Brain pericyte (primary cell): ENCODE measurements around the gene ZNF740.
A peak's percentile ranks its signal among the peaks of the same experiment; 100 is the strongest.

ENCODE experiments used
- DNase-seq: peaks from one replicate; pipeline ENCODE4 v3.0.0-alpha.2; 2012; ENCODE audit warnings: low read depth, low spot score

ZNF740 gene

DNA sequence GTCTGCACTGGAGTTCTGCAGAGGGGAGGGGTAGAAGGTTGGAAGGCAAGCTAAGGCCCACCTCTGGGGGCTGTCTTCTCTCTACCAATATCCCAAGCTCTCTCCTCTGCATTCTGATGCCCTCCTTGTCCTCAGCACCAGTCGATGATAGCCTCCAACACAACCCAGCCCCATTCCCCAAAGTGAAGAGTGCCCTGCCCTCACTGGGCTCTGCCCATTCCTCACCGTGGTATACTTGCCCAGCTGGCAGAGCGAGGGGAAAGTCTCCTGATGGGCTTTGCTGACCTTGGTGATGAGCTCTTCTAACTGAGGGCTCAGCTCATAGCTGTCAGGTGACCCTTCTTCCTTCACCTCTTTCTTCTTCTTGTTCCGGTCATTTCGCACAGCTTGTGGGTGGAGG lies 33.7 kb downstream of the ZNF740 start:
- DNase-seq: no peak

DNA sequence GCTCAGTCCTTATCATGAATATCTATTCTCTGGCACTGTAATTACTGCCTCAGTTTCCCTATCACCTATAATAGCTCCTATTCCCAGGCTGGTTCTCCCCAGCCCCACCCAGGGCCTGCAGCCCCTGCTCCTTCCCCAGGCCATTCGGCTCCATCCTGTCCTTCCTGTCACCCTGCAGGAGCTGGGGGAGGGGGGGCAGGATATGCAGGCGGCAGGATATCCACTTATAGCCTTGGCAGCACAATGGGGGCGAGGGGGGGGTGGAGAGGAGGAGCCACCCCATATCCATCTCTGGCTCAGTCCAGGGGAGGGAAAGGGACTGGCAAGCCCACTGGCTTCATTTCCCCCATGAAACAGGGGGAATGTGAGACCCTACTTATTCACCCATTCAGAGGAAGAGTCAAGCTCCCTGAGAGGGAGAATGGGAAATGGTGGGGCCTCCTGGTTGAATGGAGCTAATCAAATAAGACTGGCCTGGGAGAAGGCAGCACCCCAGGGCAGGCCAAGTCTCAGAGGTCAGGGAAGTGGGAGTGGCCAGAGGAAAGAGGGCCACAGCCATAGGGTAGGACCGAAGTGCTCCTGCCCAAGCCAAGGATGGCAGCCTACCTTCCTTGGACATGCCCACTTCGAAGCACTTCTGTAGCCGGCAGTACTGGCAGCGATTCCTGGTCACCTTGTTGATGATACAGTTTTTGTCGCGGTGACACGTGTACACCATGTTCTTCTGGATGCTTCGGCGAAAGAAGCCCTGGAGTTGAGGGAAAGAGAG lies 34.3 kb downstream of the ZNF740 start:
- no peak for DNase-seq

DNA sequence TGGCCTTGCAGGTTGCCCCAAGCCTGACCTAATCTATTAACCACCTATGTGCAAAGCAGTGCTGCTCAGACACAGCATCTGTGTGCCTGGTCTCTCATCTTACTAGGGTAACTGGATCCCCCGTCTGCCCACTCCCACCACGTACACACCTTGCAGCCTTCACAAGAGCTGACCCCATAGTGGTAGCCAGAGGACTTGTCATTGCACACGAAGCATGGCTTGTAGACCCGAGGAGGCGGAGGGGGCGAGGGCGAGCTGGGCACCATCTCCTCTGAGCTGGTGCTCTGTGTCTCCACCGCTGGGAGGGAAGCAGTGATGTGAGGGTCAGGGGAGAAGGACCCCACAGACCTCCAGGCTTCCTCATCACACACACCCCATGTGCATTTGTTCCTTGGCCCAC lies 35.0 kb downstream of the ZNF740 start:
- no peak for DNase-seq

DNA sequence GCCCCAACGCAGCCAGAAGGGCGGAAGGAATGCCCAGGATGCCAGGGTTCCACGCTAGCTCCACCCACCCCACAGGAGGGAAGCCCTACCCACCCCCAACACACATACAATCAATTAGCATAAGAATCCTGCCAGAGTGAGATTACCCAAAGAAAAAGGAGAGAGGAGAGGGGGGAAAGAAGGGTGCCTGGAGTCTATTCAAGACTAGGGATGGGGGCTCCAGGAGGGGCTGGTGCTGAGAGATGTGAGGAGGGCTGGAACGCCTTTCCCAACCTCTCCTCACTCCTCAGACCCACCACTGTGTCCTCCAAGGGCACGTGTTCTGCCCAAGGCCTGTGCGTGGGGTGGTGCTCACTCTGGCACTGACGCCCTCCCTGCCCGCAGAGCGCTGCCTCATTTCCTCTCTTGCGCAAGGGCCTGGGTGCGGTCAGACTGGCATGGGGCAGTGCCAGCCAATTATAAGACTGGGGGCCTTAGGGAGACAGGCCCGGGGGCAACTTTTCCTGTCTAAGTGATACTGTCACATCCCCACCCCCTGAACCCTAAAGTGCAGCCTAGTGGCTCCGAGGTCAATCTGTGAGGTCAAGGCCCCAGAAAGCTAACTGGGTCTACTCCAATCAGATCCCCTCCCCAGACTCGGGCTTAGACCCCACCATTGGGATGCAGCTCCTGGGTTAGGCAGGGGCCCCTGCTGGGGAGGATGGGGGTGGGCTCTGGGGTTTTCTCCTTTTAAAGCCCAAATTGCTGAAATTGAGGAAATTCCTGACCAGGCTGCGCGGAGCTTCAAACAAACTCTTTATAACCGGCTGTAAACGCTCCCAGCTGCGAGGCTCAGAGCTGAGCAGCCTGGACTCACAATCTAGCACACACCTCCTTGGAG lies 36.8 kb downstream of the ZNF740 start:
- no peak for DNase-seq

DNA sequence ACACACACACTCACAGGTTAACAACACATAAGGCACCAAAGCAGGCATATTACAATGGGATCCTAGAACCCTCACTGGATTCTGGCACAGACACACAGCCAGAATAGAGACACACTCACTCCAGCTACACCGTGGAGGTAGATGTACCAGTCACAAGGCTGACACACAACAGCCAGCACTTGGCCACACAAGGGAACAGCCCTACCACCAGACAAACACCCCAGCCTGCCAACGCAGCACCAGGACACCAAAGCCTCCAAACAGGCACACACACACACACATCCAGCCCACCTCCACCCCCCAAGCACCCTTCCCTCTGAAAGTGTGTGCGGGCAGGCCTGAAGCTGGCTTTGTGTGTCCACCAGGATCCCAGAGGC lies 37.4 kb downstream of the ZNF740 start:
- no peak for DNase-seq

DNA sequence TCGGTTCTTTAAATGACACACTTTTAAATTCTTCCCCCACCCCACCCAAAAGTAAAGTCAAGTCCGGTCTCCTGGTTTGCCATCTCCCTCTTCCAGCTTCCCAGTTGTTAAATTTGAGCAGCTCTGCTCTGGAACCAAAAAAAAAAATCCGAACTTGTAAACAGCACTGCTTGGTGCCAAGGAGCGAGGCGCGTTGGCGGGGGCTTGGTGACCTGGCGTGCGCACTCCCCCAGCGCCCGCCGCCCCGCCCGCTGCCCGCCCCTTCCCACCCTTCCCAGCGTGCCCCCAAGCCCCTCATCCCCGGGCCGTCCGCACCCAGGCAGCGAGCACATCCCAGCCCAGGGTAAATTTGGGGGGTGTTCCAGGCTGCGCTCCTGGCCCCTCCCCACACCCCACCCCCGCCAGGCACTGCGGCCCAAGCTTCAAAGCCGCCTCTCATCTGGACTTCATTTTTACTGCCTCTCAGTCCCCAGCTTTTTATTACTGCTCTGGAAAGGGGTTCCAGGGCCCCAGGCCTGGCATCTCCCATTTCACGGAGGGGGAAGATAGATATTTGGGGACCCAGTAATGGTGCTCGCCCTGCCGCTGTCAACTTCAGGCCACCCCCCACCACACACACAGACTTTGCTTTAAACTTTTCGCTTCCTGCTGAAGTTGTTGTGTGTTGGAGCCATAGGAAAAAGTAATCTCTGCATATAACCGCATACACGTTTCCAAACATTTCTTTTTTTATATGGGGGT lies 38.2 kb downstream of the ZNF740 start:
- DNase-seq: no peak

DNA sequence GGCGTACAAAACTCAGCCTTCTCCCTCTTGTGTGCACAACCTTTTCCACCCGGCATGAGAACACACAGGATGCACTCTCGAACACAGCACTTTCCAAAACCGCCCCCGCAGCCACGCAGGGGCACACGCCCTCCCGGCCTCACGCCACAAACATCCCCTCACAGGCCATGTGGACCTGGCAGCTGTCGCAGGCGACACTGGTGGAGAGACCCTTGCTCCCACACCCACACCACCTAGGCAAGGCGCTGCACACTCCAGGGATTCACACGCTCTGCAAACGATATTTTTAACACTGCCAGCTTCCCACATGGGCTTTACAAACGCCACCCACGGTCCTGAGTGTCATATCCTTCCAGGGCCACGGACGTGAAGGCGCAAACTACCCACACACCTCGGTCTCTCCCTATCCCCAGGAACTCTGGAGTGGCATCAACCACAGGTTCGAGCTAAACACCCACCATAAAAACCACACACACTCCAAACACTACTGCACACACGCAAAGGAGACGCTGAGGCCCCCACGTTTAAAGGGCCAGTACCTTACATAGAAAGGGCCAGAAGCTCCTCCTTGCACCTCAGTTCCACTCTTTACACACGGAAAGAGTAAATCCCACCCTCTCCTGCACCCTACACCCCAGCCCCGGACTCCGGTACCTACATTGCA lies 38.9 kb downstream of the ZNF740 start:
- no peak for DNase-seq

DNA sequence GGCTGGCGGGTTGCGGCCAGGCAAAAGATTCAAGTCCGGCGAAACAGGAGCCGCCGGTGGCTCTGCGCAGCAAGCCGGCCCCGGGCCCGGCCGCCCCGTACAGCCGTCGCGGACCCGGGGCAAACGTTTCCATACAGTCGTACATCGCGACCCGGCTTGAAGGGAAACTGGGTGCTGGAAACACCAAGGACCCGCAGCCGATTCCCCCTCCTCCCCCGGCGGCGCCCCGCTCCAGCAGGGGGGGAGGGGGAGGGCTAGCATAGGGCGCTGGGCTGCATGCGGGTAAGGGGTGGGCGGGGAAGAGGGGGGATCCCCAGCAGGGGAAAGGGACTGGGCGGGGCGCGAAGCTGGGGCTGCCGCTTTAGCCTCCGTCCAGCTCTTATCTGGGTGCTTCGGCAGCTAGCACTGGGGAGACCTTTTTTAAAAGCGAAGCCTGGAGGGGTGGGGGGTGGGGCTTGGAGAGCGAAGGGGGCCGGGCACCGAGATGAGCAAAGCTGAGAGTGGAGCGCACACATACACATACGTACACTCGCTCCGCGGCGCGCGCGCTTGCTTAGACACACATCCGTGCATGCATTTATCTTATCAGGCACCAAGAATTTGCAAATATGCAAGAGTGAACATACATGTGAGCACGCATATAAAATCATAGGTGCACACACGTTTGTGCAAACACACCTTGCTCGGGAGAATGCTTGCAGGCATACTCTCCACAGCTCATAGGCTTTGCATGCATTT lies 39.6 kb downstream of the ZNF740 start:
- DNase-seq: no peak

DNA sequence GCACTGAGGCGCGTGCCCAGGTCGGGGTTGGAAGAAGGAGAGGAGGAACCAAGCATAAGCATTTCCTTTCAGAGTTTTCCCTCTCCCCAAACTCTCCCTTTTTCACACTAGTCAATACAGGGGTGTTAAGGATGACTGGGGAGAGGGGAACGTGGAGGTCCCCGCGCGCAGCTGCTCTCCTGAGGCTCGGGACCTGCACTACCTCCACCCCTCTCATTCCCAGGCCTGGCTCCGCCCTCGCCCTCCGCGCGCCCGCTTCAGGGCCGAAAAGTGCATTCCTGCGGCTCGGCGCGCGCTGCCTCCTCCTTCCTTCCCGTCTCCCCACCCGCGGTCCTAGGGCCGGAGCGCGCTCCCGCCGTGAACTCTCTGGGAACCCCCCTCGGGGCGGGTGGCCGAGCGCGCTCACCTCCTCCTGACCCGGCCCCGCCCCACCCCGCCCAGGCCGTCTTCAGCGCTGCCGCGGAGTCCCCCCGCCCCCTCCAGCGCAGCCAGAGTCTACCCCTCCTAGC lies 40.2 kb downstream of the ZNF740 start:
- peak; percentile 45 for DNase-seq

DNA sequence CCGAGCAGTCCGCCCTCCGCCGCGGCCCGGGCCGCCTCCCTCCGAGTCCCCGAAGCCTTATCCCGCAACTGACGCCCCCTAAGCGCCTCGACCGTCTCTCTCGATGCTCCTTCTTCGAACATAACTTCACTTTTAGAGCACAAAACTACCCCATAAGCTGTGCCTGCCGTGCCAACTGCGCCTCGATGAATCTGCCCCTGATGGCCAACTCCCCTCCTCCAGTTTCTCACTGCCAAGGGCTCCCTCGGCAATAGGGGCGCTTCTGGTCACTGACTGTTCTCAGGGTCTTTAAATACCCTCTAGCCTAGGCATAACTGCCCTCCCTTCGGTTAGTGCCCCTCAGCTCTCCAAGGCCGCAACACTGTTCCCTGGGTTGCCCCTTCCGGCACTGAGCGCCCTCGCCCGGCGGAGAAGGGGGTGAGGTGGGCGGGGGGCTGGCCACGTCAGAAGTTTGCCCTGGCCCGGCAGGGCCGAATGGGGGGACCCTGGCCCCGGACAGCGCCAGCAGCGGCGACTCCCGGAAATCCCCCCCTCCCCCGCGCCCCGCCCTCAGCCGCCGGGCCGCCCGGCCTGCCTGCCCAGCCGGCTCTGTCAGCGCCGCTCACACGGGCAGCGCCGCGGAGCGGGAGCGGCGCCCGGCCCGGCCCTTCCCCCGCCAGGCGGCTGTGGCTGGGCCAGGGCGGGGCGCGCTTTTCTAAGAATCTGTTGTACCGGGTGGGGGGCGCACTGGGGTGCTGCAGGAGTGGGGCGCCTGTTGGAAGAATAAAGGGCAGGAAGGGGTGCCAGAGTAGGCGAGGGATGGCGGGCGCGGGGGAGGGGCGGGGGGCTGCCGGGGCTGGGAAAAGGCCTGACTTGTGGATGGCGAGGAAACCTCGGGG lies 40.9 kb downstream of the ZNF740 start:
- DNase-seq: no peak

DNA sequence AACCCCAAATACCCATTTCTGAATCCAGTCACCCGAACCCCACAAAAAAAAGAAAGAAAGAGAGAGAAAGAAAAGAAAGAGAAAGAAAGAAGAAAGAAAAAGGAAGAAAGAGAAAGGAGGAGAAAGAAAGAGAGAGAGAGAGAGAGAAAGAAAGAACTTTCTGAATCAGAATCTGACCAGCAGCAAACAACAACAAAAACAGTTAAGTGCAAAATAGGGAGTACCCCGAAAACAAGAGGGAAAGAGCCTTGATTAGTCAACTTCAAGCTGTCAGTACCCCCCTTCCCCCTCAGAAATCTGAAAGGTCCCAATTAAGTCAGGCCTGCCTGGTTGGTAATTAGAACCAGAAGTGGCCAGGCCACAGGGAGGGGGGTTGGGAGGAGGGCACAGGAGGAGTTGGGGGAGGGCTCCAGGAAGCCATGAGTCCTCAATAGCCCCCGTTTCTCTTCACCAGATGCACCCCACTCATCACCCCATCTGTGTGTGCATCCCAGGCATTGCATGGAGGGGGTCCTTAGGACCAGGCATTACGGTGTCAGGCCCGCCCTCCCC lies 41.7 kb downstream of the ZNF740 start:
- no peak for DNase-seq

DNA sequence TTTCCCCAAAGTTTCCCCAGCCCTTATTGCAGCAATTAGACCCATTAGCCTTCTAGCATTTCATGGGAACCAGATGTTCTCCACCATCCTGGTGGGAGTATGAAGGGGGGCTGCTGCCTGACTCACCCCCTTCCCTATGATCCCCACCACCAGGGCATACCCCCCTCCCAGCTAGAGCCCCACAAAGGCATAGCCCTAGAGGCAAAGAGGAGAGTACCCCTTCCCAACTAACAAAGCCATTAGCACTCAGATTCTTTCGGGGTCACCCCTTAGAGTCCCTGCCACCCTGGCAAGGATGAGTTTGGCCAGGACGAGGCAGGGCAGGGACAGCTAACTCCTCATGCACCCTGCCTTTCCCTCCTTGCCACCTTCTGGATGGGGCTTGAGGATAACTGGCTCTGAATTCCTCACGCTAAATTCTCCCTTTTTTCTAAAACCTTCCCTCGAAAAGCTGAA lies 42.3 kb downstream of the ZNF740 start:
- no peak for DNase-seq

DNA sequence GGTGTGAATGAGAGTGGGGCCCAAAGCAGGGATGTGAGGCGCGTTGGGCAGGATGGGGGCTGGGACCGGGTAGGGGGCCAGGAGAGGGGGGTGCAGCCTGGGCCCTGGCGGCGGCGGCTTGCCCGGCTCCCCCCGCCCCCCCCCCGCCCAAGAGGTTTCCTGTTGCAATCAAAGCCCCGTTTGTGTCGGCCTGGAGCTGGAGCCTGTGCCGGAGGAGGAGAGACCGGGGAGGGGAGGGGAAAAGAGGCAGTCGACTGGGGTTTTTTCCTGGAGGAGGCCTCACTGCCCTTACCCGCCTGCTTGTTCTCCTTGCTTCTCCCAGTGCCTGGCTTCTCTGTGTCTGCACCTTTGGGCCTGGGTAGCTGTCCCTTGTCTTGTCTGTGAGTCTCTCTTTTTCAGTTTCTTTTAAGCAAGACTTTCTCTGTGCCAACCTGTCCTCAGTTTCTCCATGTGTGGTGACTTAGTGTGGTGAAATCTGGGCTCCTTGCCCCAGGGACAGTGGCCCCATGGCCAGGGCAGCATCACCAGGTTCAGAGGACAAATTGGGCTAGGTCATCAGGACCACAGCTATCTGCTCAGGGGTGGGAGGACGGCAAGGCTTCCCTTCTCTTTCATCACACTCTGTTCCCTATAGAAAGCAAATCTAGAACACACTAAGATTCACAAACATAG lies 43.0 kb downstream of the ZNF740 start:
- DNase-seq: no peak

DNA sequence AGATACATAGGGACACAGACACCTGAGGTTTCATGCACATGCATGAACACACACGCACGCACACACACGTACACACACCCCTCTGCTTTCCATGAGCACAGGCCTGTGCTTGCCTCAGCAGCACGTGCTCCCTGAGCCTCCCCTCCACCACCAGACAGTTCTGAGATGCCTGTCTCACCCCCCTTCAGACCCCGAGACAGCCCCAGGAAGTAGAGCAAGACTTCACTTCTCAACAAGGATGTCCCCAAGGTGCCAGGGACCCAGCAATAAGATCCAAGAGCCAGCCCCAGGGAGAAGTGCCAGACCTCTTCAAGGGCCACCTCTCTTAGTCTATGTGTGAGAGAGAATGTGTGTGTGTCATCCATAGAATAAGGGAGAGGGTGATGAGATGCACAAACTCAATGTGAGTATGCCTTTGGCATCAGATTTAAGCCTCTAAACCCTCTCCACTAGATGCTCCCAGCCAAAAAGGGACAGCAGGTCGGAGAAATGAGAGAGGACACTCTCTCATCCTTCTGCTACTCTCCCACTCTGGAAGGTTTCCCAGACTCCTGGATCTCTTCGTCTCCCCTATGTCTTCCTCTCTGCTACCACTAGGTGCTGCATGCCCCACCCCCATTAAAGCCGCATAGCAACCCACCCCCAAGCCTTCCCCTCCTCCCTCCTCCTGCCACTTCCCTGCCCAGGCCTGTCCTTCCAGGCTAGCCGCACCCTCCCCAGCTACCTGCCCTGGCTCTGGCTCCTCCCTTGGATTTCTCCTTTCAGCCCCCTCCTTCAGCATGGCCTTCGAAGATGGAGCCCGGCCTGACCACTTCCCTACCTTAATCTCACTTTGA lies 43.8 kb downstream of the ZNF740 start:
- no peak for DNase-seq

DNA sequence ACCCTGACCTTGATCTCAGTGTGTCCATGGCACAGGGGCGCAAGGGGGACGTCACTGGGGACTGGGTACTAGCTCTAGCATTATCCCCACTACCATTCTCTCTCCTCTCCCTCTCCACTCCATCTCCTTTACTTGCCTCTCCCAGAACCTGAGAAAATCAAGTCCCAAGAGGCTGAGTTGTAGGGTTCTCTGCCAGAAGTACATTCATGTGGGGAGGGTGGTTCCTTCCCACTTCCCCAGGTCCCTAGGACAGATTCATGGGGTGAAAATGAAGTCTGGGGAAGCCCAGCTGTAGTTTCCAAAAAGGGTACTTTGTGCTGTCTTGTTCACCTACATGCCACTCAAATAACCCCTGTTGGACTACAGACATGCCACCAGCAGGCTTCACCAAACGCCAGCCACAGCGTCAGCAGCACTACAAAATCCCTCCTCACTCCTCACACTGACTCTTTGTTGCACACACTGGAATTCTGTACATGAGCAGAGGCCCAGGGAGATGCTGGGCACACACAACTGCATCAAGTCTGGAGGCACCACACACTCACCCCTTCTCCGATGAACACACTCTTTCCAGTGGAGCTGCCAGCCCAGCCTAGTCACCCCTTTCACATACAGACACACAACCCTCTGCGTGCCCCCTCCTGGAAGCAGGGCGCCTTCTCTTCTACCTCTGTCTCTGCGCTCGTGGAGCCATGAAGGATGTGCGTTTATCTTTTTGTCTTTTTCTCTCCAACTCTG lies 44.5 kb downstream of the ZNF740 start:
- DNase-seq: no peak

DNA sequence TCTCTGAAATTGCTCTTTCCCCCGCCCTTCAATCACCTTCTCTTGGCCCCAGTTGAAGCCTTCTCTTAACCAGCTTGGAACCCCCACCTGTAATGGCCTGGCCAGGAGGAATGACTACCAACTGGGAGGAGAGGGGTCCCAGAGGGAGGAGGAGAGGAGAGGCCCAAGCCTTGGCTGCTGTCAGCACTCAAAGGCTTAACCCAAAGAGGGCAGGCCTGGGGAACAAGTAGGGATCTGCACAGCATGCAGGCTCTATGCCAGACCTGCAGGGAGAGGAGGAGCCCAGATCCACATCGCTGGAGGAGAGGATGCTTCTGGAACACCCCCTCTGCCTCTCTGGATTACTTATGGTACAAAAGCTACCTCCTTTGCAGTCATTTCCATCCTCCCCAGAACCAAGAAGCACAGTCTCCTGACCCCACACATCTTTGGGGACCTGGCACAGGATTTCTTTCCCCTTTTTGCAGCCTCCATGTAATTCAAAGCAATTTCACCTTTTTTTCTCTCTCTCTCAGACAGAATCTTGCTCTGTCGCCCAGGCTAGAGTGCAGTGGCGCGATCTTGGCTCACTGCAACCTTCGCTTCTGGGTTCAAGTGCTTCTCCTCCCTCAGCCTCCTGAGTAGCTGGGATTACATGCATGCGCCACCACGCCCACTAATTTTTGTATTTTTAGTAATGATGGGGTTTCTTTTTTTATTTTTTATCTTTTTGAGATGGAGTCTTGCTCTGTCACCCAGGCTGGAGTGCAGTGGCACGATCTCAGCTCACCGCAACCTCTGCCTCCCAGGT lies 45.3 kb downstream of the ZNF740 start:
- no peak for DNase-seq
